Hypothalamus (tissue), 51 donors: ENCODE data around the gene STRIT1.

Experiments used
- DNase-seq, 51 donors: peaks; one replicate each; lab custom pipeline; 2025; lab: John Stamatoyannopoulos, UW

STRIT1 gene

GRCh38 chr3:155293516-155293915, at the start of gene STRIT1:
STRIT1 (minus strand) TSS chr3:155293683.
- no peak for DNase-seq

- DNase-seq: peak in 6 of 51 donors; percentile 6 to 23 (median 11)
Measured at GRCh38 chr3:155342344-155342743, 48.9 kb upstream of the STRIT1 start.

GRCh38 chr3:155339052-155339451, 45.6 kb upstream of the STRIT1 start:
- no peak for DNase-seq

GRCh38 chr3:155335724-155336354, 42.4 kb upstream of the STRIT1 start:
- no peak for DNase-seq

GRCh38 chr3:155334914-155335723, 41.6 kb upstream of the STRIT1 start:
- no peak for DNase-seq

- DNase-seq: no peak
Measured at GRCh38 chr3:155334215-155334913, 40.9 kb upstream of the STRIT1 start.

GRCh38 chr3:155332716-155333115, 39.2 kb upstream of the STRIT1 start:
- no peak for DNase-seq

- no peak for DNase-seq
Measured at GRCh38 chr3:155331078-155331477, 37.6 kb upstream of the STRIT1 start.

- DNase-seq: no peak
Measured at GRCh38 chr3:155330370-155330769, 36.9 kb upstream of the STRIT1 start.

GRCh38 chr3:155329513-155330048, 36.1 kb upstream of the STRIT1 start:
- DNase-seq: no peak

GRCh38 chr3:155327871-155328270, 34.4 kb upstream of the STRIT1 start:
- no peak for DNase-seq

GRCh38 chr3:155327430-155327829, 33.9 kb upstream of the STRIT1 start:
- no peak for DNase-seq

- DNase-seq: no peak
Measured at GRCh38 chr3:155326901-155327300, 33.4 kb upstream of the STRIT1 start.

GRCh38 chr3:155326244-155326643, 32.8 kb upstream of the STRIT1 start:
- DNase-seq: no peak

GRCh38 chr3:155325263-155325835, 31.9 kb upstream of the STRIT1 start:
- no peak for DNase-seq

- peak in 10 of 51 donors; percentile 0 to 23 (median 6) for DNase-seq
Measured at GRCh38 chr3:155323063-155323666, 29.7 kb upstream of the STRIT1 start.

- DNase-seq: no peak
Measured at GRCh38 chr3:155321418-155321817, 27.9 kb upstream of the STRIT1 start.

- DNase-seq: no peak
Measured at GRCh38 chr3:155320934-155321333, 27.5 kb upstream of the STRIT1 start.

- DNase-seq: no peak
Measured at GRCh38 chr3:155318740-155319139, 25.3 kb upstream of the STRIT1 start.

GRCh38 chr3:155317211-155317610, 23.7 kb upstream of the STRIT1 start:
- no peak for DNase-seq

GRCh38 chr3:155316426-155316825, 22.9 kb upstream of the STRIT1 start:
- DNase-seq: no peak
